GM10266 (cell line): ENCODE data around the gene SRRM3.
"Not testable (repeated sequence)": the region's sequence is repeated elsewhere in the genome, so short reads cannot be mapped to it uniquely, and the experiment has no call there.

ENCODE experiments used
- DNase-seq: peaks from one replicate; pipeline ENCODE4 v3.0.0; 2012; ENCODE audit errors: extremely low spot score
- CTCF ChIP-seq: IDR thresholded peaks from 2 replicates; pipeline ENCODE4 v1.5.1; 2012; ENCODE audit warnings: mild to moderate bottlenecking, low read depth; ENCODE audit not compliant: control insufficient read depth, insufficient read depth; ENCODE audit errors: missing control alignments

The SRRM3 gene

GRCh38 chr7:76225379-76225778 is 23.7 kb downstream of the SRRM3 start:
- DNase-seq: peak; percentile 63

GRCh38 chr7:76225951-76226350 is 24.3 kb downstream of the SRRM3 start:
- no peak for TF ChIP-seq CTCF
- DNase-seq: no peak

More at GRCh38 chr7:76225379-76225778, 23.7 kb downstream of the SRRM3 start:
- no peak for TF ChIP-seq CTCF

- not testable (repeated sequence) for DNase-seq
Observed at GRCh38 chr7:76226878-76227423, 25.3 kb downstream of the SRRM3 start.

GRCh38 chr7:76230214-76230613 is 28.5 kb downstream of the SRRM3 start:
- DNase-seq: no peak
- TF ChIP-seq CTCF: no peak

- no peak for DNase-seq
- TF ChIP-seq CTCF: no peak
Observed at GRCh38 chr7:76231071-76231470, 29.4 kb downstream of the SRRM3 start.

- DNase-seq: no peak
- no peak for TF ChIP-seq CTCF
Observed at GRCh38 chr7:76231583-76231982, 29.9 kb downstream of the SRRM3 start.

- no peak for DNase-seq
- no peak for TF ChIP-seq CTCF
Observed at GRCh38 chr7:76232698-76233097, 31.0 kb downstream of the SRRM3 start.
